Esophagus muscularis mucosa (tissue), 4 donors: ENCODE data around the gene ZNF618.

Source experiments
- CTCF ChIP-seq, 3 experiments: fragments of 200-600 bp in 2 of 3; fragments of 450-650 bp in 1 of 3; sonication (generic) in 2 of 3; IDR thresholded peaks; one replicate each; pipeline ENCODE4 v1.5.1; 2017 to 2019; ENCODE audit warnings: antibody characterized with exemption in 3 of 3, mild to moderate bottlenecking in 2 of 3, moderate library complexity in 1 of 3
- EP300 ChIP-seq: sonication (generic); formaldehyde crosslinking; IDR thresholded peaks from one replicate; pipeline ENCODE4 v1.6.1; 2017; ENCODE audit warnings: antibody characterized with exemption
- POLR2A ChIP-seq: fragments of 450-650 bp; IDR thresholded peaks from one replicate; pipeline ENCODE4 v1.6.1; 2017; ENCODE audit warnings: antibody characterized with exemption, moderate library complexity, mild to moderate bottlenecking, low read depth
- POLR2AphosphoS5 ChIP-seq, 2 donors: sonication (generic); formaldehyde crosslinking; IDR thresholded peaks; one replicate each; pipeline ENCODE4 v1.6.1; 2017; ENCODE audit warnings: antibody characterized with exemption in 2 of 2

- TF ChIP-seq CTCF (IDR thresholded peaks at IDR 0.05) (no peak), POLR2A (no peak), EP300 (no peak), POLR2AphosphoS5 (IDR thresholded peaks at IDR 0.05) (no peak)
These were observed 57.6 kb downstream of the ZNF618 start for GRCh38 chr9:113933671-113934070.
